Osteoblast (primary cell): ENCODE results near the gene DOCK10. TPM values are rescaled to one million over a fixed set of nuclear protein-coding genes. Genes with fewer than 3 reads are reported as not detected.

Experiments
- DNase-seq: peaks from one replicate; pipeline ENCODE4 v3.0.0; 2011; ENCODE audit warnings: low spot score, mixed read lengths; ENCODE audit not compliant: insufficient read length; ENCODE audit errors: missing footprints
- H2AFZ ChIP-seq: 2 replicates; pipeline ENCODE4 v1.6.0; 2011; ENCODE audit warnings: mild to moderate bottlenecking, low read length
- H3K27ac ChIP-seq: 2 replicates; pipeline ENCODE4 v1.5.1; 2011; ENCODE audit warnings: mild to moderate bottlenecking, low read depth, low read length, moderate library complexity
- H3K27me3 ChIP-seq: 2 replicates; pipeline ENCODE4 v1.6.0; 2012; ENCODE audit warnings: mild to moderate bottlenecking, control low read depth, inconsistent platforms, low read length, moderate library complexity; ENCODE audit not compliant: insufficient read depth
- H3K36me3 ChIP-seq: 2 replicates; pipeline ENCODE4 v1.5.1; 2011; ENCODE audit warnings: mild to moderate bottlenecking, low read length, control low read depth, moderate library complexity; ENCODE audit not compliant: insufficient read depth
- H3K4me1 ChIP-seq: 2 replicates; pipeline ENCODE4 v1.5.1; 2011; ENCODE audit warnings: mild to moderate bottlenecking, low read length, control low read depth, moderate library complexity; ENCODE audit not compliant: insufficient read depth
- H3K4me2 ChIP-seq: 2 replicates; pipeline ENCODE4 v1.6.0; 2011; ENCODE audit warnings: mild to moderate bottlenecking, low read length; ENCODE audit not compliant: insufficient read depth
- H3K4me3 ChIP-seq: fragments of 200-600 bp; sonication (generic); 3 replicates; pipeline ENCODE4 v1.5.1; 2012; ENCODE audit warnings: mild to moderate bottlenecking, low read length, inconsistent platforms; ENCODE audit not compliant: insufficient read depth
- H3K79me2 ChIP-seq: 2 replicates; pipeline ENCODE4 v1.6.0; 2012; ENCODE audit warnings: mild to moderate bottlenecking, low read length, control low read depth, inconsistent platforms; ENCODE audit not compliant: insufficient read depth
- H3K9me3 ChIP-seq: 2 replicates; pipeline ENCODE4 v1.5.1; 2011; ENCODE audit warnings: low read depth, low read length, control low read depth
- H4K20me1 ChIP-seq: 2 replicates; pipeline ENCODE4 v1.6.0; 2012; ENCODE audit warnings: mild to moderate bottlenecking, low read length, control low read depth; ENCODE audit not compliant: insufficient read depth
- CTCF ChIP-seq: IDR thresholded peaks from 2 replicates; pipeline ENCODE4 v1.5.1; 2011; ENCODE audit warnings: mild to moderate bottlenecking, low read depth, low read length, moderate library complexity; ENCODE audit errors: extremely low read depth
- total RNA-seq: library from RNA; depleted of rRNA; stranded (reverse); fragments of >200 nt; gene quantifications from 2 replicates; pipeline ENCODE4 v1.2.3, GENCODE V29; 2012

Gene DOCK10
- total RNA-seq, 1 donor: 33.3 TPM

- Histone ChIP-seq H3K4me3 (no peak overlapping the region), H3K4me1 (peaks cover 32% of the 10 kb centered on the region), H2AFZ (no peak overlapping the region), H3K27me3 (no peaks in the 10 kb centered on the region), H3K36me3 (peaks cover 72% of the 10 kb centered on the region), H3K27ac (peak overlapping the region; percentile 59), H3K9me3 (no peaks in the 10 kb centered on the region), H3K4me2 (no peak overlapping the region), H4K20me1 (no peaks in the 10 kb centered on the region), H3K79me2 (no peaks in the 10 kb centered on the region)
- peak; percentile 68 for DNase-seq
- no peak for TF ChIP-seq CTCF
These were observed 203.9 kb downstream of the DOCK10 start for GRCh38 chr2:224838335-224838734.

GRCh38 chr2:224837558-224837957 lies 204.7 kb downstream of the DOCK10 start:
- Histone ChIP-seq H4K20me1 (no peaks in the 10 kb centered on the region), H3K79me2 (no peaks in the 10 kb centered on the region), H3K4me3 (no peak overlapping the region), H3K27me3 (no peaks in the 10 kb centered on the region), H3K4me2 (peak overlapping the region; percentile 33), H2AFZ (no peak overlapping the region), H3K9me3 (no peaks in the 10 kb centered on the region), H3K27ac (peak overlapping the region; percentile 59), H3K36me3 (peaks cover 73% of the 10 kb centered on the region), H3K4me1 (peaks cover 28% of the 10 kb centered on the region)
- DNase-seq: peak; percentile 84
- no peak for TF ChIP-seq CTCF

GRCh38 chr2:224837066-224837465 lies 205.2 kb downstream of the DOCK10 start:
- Histone ChIP-seq H2AFZ (no peak overlapping the region), H4K20me1 (no peaks in the 10 kb centered on the region), H3K4me3 (no peak overlapping the region), H3K27me3 (no peaks in the 10 kb centered on the region), H3K27ac (peak overlapping the region; percentile 59), H3K4me1 (peaks cover 28% of the 10 kb centered on the region), H3K4me2 (peak overlapping the region; percentile 33), H3K36me3 (peaks cover 70% of the 10 kb centered on the region), H3K79me2 (no peaks in the 10 kb centered on the region), H3K9me3 (no peaks in the 10 kb centered on the region)
- no peak for TF ChIP-seq CTCF
- DNase-seq: no peak

GRCh38 chr2:224836263-224836662 lies 206.0 kb downstream of the DOCK10 start:
- Histone ChIP-seq H3K4me1 (peaks cover 28% of the 10 kb centered on the region), H3K36me3 (peaks cover 67% of the 10 kb centered on the region), H3K27me3 (no peaks in the 10 kb centered on the region), H3K4me3 (no peak overlapping the region), H3K4me2 (no peak overlapping the region), H3K79me2 (no peaks in the 10 kb centered on the region), H4K20me1 (no peaks in the 10 kb centered on the region), H2AFZ (no peak overlapping the region), H3K9me3 (no peaks in the 10 kb centered on the region), H3K27ac (peak overlapping the region; percentile 26)
- DNase-seq: no peak
- no peak for TF ChIP-seq CTCF
